ENCODE data around the gene RPL31. TPM values are rescaled to one million over a fixed set of nuclear protein-coding genes. Genes with fewer than 3 reads are reported as not detected.

RPL31 gene
- total RNA-seq, 4 donors from 2014 or later, result 1,010 to 1,120 (median 1,024) TPM

DNA sequence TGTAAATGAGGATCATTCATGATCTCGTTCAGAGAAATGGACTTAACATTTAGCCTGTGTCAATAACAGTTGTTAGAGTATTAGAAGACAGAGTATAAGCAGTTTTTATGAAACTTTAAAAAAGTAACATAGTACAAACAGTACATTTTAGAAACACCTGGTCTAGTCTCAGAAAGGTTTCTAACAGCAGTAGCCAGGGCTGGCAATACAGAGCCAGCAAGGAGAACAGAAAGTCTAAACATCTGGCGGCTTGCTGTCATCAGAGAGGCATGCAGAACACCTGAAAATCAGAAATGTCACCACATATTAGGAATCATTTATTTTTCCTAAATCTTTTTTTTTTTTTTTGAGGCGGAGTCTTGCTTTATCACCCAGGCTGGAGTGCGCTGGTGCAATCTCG, 50.1 kb downstream of the RPL31 start:
- Histone ChIP-seq H3K4me1 (peaks cover 0 to 13% (median 3%) of the 10 kb centered on the region in 4 donors), H3K36me3 (peaks cover 0 to 57% (median 0%) of the 10 kb centered on the region in 3 donors), H3K27me3 (no peaks in the 10 kb centered on the region), H3K27ac (no peak overlapping the region), H3K4me3 (no peak overlapping the region), H3K9me3 (no peaks in the 10 kb centered on the region)
- DNase-seq (ENCODE audit: low spot score in 2 of 2), result no peak
- WGBS, 2 donors, result 91 to 93% methylated on average over 5 of the region's 5 CpGs
- no peak for TF ChIP-seq POLR2A (IDR thresholded peaks at IDR 0.05)
- TF ChIP-seq, protein P1, sequence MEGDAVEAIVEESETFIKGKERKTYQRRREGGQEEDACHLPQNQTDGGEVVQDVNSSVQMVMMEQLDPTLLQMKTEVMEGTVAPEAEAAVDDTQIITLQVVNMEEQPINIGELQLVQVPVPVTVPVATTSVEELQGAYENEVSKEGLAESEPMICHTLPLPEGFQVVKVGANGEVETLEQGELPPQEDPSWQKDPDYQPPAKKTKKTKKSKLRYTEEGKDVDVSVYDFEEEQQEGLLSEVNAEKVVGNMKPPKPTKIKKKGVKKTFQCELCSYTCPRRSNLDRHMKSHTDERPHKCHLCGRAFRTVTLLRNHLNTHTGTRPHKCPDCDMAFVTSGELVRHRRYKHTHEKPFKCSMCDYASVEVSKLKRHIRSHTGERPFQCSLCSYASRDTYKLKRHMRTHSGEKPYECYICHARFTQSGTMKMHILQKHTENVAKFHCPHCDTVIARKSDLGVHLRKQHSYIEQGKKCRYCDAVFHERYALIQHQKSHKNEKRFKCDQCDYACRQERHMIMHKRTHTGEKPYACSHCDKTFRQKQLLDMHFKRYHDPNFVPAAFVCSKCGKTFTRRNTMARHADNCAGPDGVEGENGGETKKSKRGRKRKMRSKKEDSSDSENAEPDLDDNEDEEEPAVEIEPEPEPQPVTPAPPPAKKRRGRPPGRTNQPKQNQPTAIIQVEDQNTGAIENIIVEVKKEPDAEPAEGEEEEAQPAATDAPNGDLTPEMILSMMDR (IDR thresholded peaks at IDR 0.05), result no peak
- no peak for TF ChIP-seq EP300 (IDR thresholded peaks at IDR 0.05)

GRCh38 chr2:101053117-101053516, 51.0 kb downstream of the RPL31 start:
- Histone ChIP-seq H3K4me3 (no peak overlapping the region), H3K27ac (no peak overlapping the region), H3K4me1 (peaks cover 0 to 3% (median 0%) of the 10 kb centered on the region in 4 donors), H3K27me3 (no peaks in the 10 kb centered on the region), H3K9me3 (no peaks in the 10 kb centered on the region), H3K36me3 (peaks cover 0 to 64% (median 0%) of the 10 kb centered on the region in 3 donors)
- no peak for TF ChIP-seq EP300 (IDR thresholded peaks at IDR 0.05)
- TF ChIP-seq, protein P1 (IDR thresholded peaks at IDR 0.05), result no peak
- no peak for TF ChIP-seq POLR2A (IDR thresholded peaks at IDR 0.05)
- WGBS, 2 donors, result 70 to 82% methylated on average over 3 of the region's 3 CpGs
- no peak for DNase-seq (ENCODE audit: low spot score in 2 of 2)

Other genes with a start within 250 kb of the RPL31 start
- 10 to 100 TPM in 2 of 4 donors, 1 to 10 TPM in 2; 7.7 to 83.2 (median 15.1) TPM for gene NPAS2, start 182.2 kb upstream of the RPL31 start, total RNA-seq
- 10 to 100 TPM; 42.4 to 87.9 (median 47.3) TPM for gene TBC1D8, start 149.1 kb downstream of the RPL31 start, total RNA-seq